PC-9 (cell line): ENCODE results near the gene LPO. TPM values are rescaled to one million over a fixed set of nuclear protein-coding genes. Genes with fewer than 3 reads are reported as not detected.

Experiments used
- BruUV-seq: library from RNA; stranded (reverse); fragments of 400-500 nt; replicated peaks from 2 replicates; lab custom pipeline; 2021; lab: Mats Ljungman, UMichigan
- CTCF ChIA-PET: fragments of 300-600 bp; sonication (Branson Sonifier 250); formaldehyde crosslinking; loops from one replicate; lab custom pipeline; 2022; ENCODE audit warnings: antibody characterized with exemption; lab: Charles Lee
- POLR2A ChIA-PET: fragments of 300-600 bp; sonication (Branson Sonifier 250); formaldehyde crosslinking; loops from one replicate; lab custom pipeline; 2022; ENCODE audit warnings: antibody characterized with exemption; ENCODE audit not compliant: unreplicated experiment; lab: Charles Lee
- DNase-seq, 2 experiments: peaks; one replicate each; pipeline versions ENCODE4 v3.0.0 to v3.0.0-alpha.2; 2015 to 2022; ENCODE audit warnings: mixed read lengths in 1 of 2
- H2AFZ ChIP-seq: fragments of 200-600 bp; sonication (generic); 2 replicates; pipeline ENCODE4 v1.8.1; 2017; ENCODE audit warnings: antibody characterized with exemption
- H3F3A ChIP-seq: fragments of 200-600 bp; sonication (generic); 2 replicates; pipeline ENCODE4 v1.8.1; 2017; ENCODE audit warnings: antibody characterized with exemption, mild to moderate bottlenecking, low read depth; ENCODE audit not compliant: insufficient read depth
- H3K27ac ChIP-seq: fragments of 200-600 bp; sonication (generic); 2 replicates; pipeline ENCODE4 v1.6.1; 2016; ENCODE audit warnings: mixed run types
- H3K27me3 ChIP-seq: fragments of 200-600 bp; sonication (generic); 2 replicates; pipeline ENCODE4 v1.6.1; 2016; ENCODE audit warnings: low read depth, mixed run types; ENCODE audit not compliant: insufficient read depth
- H3K36me3 ChIP-seq: fragments of 200-600 bp; sonication (generic); 2 replicates; pipeline ENCODE4 v1.6.1; 2016; ENCODE audit warnings: low read depth, mixed run types
- H3K4me1 ChIP-seq: fragments of 200-600 bp; sonication (generic); replicated peaks from 2 replicates; pipeline ENCODE4 v1.6.1; 2016; ENCODE audit warnings: mixed run types; ENCODE audit not compliant: insufficient read depth
- H3K4me2 ChIP-seq: fragments of 200-600 bp; sonication (generic); 2 replicates; pipeline ENCODE4 v1.6.1; 2017; ENCODE audit warnings: mixed run types
- H3K4me3 ChIP-seq: fragments of 200-600 bp; sonication (generic); 2 replicates; pipeline ENCODE4 v1.6.1; 2016; ENCODE audit warnings: mixed run types
- H3K79me2 ChIP-seq: fragments of 200-600 bp; sonication (generic); 2 replicates; pipeline ENCODE4 v1.6.1; 2017; ENCODE audit warnings: low read depth, mixed run types
- H3K9me2 ChIP-seq: fragments of 200-600 bp; sonication (generic); 2 replicates; pipeline ENCODE4 v1.8.1; 2017; ENCODE audit warnings: mild to moderate bottlenecking; ENCODE audit not compliant: insufficient read depth
- H3K9me3 ChIP-seq: fragments of 200-600 bp; sonication (generic); 2 replicates; pipeline ENCODE4 v1.8.1; 2016; ENCODE audit warnings: low read depth; ENCODE audit not compliant: insufficient read depth
- H4K20me1 ChIP-seq: fragments of 200-600 bp; sonication (generic); 2 replicates; pipeline ENCODE4 v1.8.1; 2017; ENCODE audit not compliant: insufficient read depth
- CTCF ChIP-seq: fragments of 200-600 bp; sonication (generic); conservative IDR thresholded peaks from 2 replicates; pipeline ENCODE4 v1.6.1; 2017; ENCODE audit warnings: mixed run types, antibody characterized with exemption, mild to moderate bottlenecking, moderate library complexity
- EZH2 ChIP-seq: fragments of 200-600 bp; sonication (generic); IDR thresholded peaks from 2 replicates; pipeline ENCODE4 v1.8.0; 2017; ENCODE audit warnings: antibody characterized with exemption, low read depth
- intact Hi-C: fragments of 100-400 bp; cut with micrococcal nuclease; formaldehyde crosslinking; loops from one replicate; pipeline ENCODE4 v1.10.0; 2022; ENCODE audit not compliant: unreplicated experiment
- total RNA-seq: library from RNA; stranded (reverse); gene quantifications from 2 replicates; pipeline ENCODE4 v1.2.3, GENCODE V29; 2021

The LPO gene
- total RNA-seq, 1 experiment from 2014 or later: not detected

- no peak for DNase-seq
- no peak overlapping the region for H3K4me3 ChIP-seq
- peaks cover 56% of the 10 kb centered on the region for H3K27me3 ChIP-seq
- no TSS peak for BruUV-seq
- no peaks in the 10 kb centered on the region for H4K20me1 ChIP-seq
- no peaks in the 10 kb centered on the region for H3K79me2 ChIP-seq
- H3K36me3 ChIP-seq: no peaks in the 10 kb centered on the region
- TF ChIP-seq EZH2 (no peak), CTCF (no peak)
- no peaks in the 10 kb centered on the region for H3F3A ChIP-seq
- intact Hi-C loops: no loop called here
- peaks cover 5% of the 10 kb centered on the region for H3K4me1 ChIP-seq
- H3K9me3 ChIP-seq: no peaks in the 10 kb centered on the region
- no peak overlapping the region for H2AFZ ChIP-seq
- no peaks in the 10 kb centered on the region for H3K9me2 ChIP-seq
- no peak overlapping the region for H3K27ac ChIP-seq
- H3K4me2 ChIP-seq: no peak overlapping the region
- CTCF ChIA-PET: no interaction called here
- POLR2A ChIA-PET: no interaction called here
Measured at GRCh38 chr17:58284613-58285421, 46.4 kb downstream of the LPO start.

- TF ChIP-seq CTCF (no peak), EZH2 (no peak)
- ChIA-PET CTCF (no interaction called here), POLR2A (no interaction called here)
- no TSS peak for BruUV-seq
- Histone ChIP-seq H3K9me3 (no peaks in the 10 kb centered on the region), H3K79me2 (no peaks in the 10 kb centered on the region), H3K9me2 (no peaks in the 10 kb centered on the region), H3K36me3 (no peaks in the 10 kb centered on the region), H4K20me1 (no peaks in the 10 kb centered on the region), H3K4me3 (no peak overlapping the region), H3K4me1 (peaks cover 9% of the 10 kb centered on the region), H3K4me2 (no peak overlapping the region), H3K27ac (no peak overlapping the region), H2AFZ (no peak overlapping the region), H3K27me3 (peaks cover 55% of the 10 kb centered on the region), H3F3A (no peaks in the 10 kb centered on the region)
- DNase-seq: no peak
- intact Hi-C loops: no loop called here
Measured at GRCh38 chr17:58285422-58285810, 47.0 kb downstream of the LPO start.

DNA sequence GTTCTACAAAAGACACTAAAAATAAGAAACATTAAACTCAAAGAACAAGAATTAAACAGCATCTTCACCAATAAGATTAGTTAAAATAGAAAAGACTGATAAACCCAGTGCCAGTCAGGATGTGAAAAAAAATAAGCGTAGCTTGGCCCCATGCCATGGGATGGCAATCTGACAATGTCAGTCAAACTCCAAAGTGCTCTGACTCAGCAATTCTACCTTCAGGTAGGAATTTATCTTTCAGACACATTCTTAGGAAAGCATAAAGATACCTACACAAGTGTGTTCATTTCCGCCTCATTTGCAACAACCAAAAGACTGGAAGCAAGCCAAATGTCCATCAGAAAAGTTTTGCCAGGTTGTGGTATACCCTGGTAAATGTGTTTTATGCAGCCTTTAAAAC lies 51.5 kb downstream of the LPO start:
- peaks cover 71% of the 10 kb centered on the region for H3K27me3 ChIP-seq
- ChIA-PET POLR2A (no interaction called here), CTCF (no interaction called here)
- intact Hi-C loops: no loop called here
- no peaks in the 10 kb centered on the region for H3K9me2 ChIP-seq
- H3K4me3 ChIP-seq: no peak overlapping the region
- H3K4me1 ChIP-seq: peaks cover 9% of the 10 kb centered on the region
- H3K79me2 ChIP-seq: no peaks in the 10 kb centered on the region
- H3K4me2 ChIP-seq: no peak overlapping the region
- H2AFZ ChIP-seq: no peak overlapping the region
- BruUV-seq: no TSS peak
- no peaks in the 10 kb centered on the region for H3K9me3 ChIP-seq
- DNase-seq: peak; percentile 46 to 48
- no peaks in the 10 kb centered on the region for H3F3A ChIP-seq
- no peaks in the 10 kb centered on the region for H4K20me1 ChIP-seq
- no peaks in the 10 kb centered on the region for H3K36me3 ChIP-seq
- TF ChIP-seq EZH2: no peak
- TF ChIP-seq CTCF: no peak
- H3K27ac ChIP-seq: no peak overlapping the region
